HCT116 (cell line): ENCODE data around the gene HTR2C. TPM values are rescaled to one million over a fixed set of nuclear protein-coding genes. Genes with fewer than 3 reads are reported as not detected.

Source experiments
- ATAC-seq: fragments of 200-7000 bp; cut with Tn5 transposase; 2 replicates; pipeline ENCODE4 v1.9.1; 2020; ENCODE audit warnings: mild to moderate bottlenecking, moderate library complexity
- BruUV-seq: library from RNA; stranded (reverse); fragments of 400-500 nt; replicated peaks from 2 replicates; lab custom pipeline; 2021; lab: Mats Ljungman, UMichigan
- CTCF ChIA-PET: fragments of 300-600 bp; sonication (Branson Sonifier 250); formaldehyde crosslinking; loops from one replicate; lab custom pipeline; 2021; ENCODE audit warnings: antibody characterized with exemption; lab: Charles Lee
- POLR2A ChIA-PET: fragments of 300-600, 350-600 bp; sonication (Branson Sonifier 250); formaldehyde crosslinking; loops from one replicate; lab custom pipeline; 2021; ENCODE audit warnings: antibody characterized with exemption; lab: Charles Lee
- RAD21 ChIA-PET, 2 experiments: fragments of 300-600 bp; sonication (Branson Sonifier 250); formaldehyde crosslinking; loops; one replicate each; lab custom pipeline; 2023; ENCODE audit warnings: low total read pairs in 2 of 2; ENCODE audit not compliant: uncharacterized antibody in 2 of 2, unreplicated experiment in 2 of 2, low non-redundant PET in 1 of 2; lab: Charles Lee
- DNase-seq: peaks from one replicate; pipeline ENCODE4 v3.0.0-alpha.2; 2010; ENCODE audit warnings: low read depth, low spot score
- H2AFZ ChIP-seq: fragments of 200-600 bp; shearing (Covaris generic), sonication (generic); 2 replicates; pipeline ENCODE4 v1.6.1; 2017; ENCODE audit warnings: low read depth, mixed run types, mixed read lengths, antibody characterized with exemption, low read length; ENCODE audit not compliant: poor library complexity, severe bottlenecking
- H3K27ac ChIP-seq: 2 replicates; pipeline ENCODE4 v1.5.1; 2012; ENCODE audit warnings: low read depth, low read length
- H3K27me3 ChIP-seq: fragments of 200-600 bp; sonication (generic); 2 replicates; pipeline ENCODE4 v1.6.1; 2016; ENCODE audit warnings: mixed run types, low read length, mixed read lengths; ENCODE audit not compliant: insufficient read depth
- H3K36me3 ChIP-seq, 2 experiments: fragments of 200-500 bp in 1 of 2; fragments of 200-600 bp in 1 of 2; sonication (Bioruptor generic) in 1 of 2; sonication (generic) in 1 of 2; 2 replicates each; pipeline versions ENCODE4 v1.5.1 to v1.6.1; 2014 to 2016; ENCODE audit warnings: low read length in 2 of 2, inconsistent platforms in 1 of 2, mixed read lengths in 1 of 2, mixed run types in 1 of 2; ENCODE audit not compliant: insufficient read depth in 2 of 2, control insufficient read depth in 1 of 2
- H3K4me1 ChIP-seq, 2 experiments: fragments of 200-600 bp in 1 of 2; sonication (generic) in 1 of 2; 2 replicates each; pipeline versions ENCODE4 v1.5.1 to v1.6.1; 2012 to 2017; ENCODE audit warnings: low read length in 2 of 2, inconsistent platforms in 1 of 2, mild to moderate bottlenecking in 1 of 2, mixed read lengths in 1 of 2, mixed run types in 1 of 2, moderate library complexity in 1 of 2; ENCODE audit not compliant: insufficient read depth in 2 of 2, control insufficient read depth in 1 of 2
- H3K4me2 ChIP-seq: fragments of 200-600 bp; sonication (generic); 2 replicates; pipeline ENCODE4 v1.6.1; 2017; ENCODE audit warnings: mixed run types, low read length, mixed read lengths
- H3K4me3 ChIP-seq, 2 experiments: fragments of 200-600 bp in 1 of 2; sonication (generic) in 1 of 2; replicated peaks in 1 of 2; 2 replicates each; pipeline ENCODE4 v1.5.1; 2011 to 2016; ENCODE audit warnings: low read length in 2 of 2, control low read depth in 1 of 2, low read depth in 1 of 2, mild to moderate bottlenecking in 1 of 2, mixed read lengths in 1 of 2, mixed run types in 1 of 2
- H3K79me2 ChIP-seq: fragments of 200-600 bp; sonication (generic); 2 replicates; pipeline ENCODE4 v1.6.1; 2017; ENCODE audit warnings: mild to moderate bottlenecking, mixed run types, low read length, moderate library complexity, mixed read lengths; ENCODE audit not compliant: insufficient read depth
- H3K9ac ChIP-seq: fragments of 200-600 bp; sonication (generic); 2 replicates; pipeline ENCODE4 v1.6.1; 2016; ENCODE audit warnings: low read length, mixed read lengths
- H3K9me2 ChIP-seq: fragments of 200-600 bp; sonication (generic), shearing (Covaris generic); 2 replicates; pipeline ENCODE4 v1.6.1; 2017; ENCODE audit warnings: mixed run types, mild to moderate bottlenecking, moderate library complexity; ENCODE audit not compliant: insufficient read depth
- H3K9me3 ChIP-seq, 2 experiments: fragments of 200-500 bp in 1 of 2; fragments of 200-600 bp in 1 of 2; sonication (Bioruptor generic) in 1 of 2; sonication (generic) in 1 of 2; 2 replicates each; pipeline ENCODE4 v1.6.1; 2014 to 2017; ENCODE audit warnings: low read length in 2 of 2, mixed read lengths in 2 of 2, inconsistent platforms in 1 of 2, low read depth in 1 of 2, mild to moderate bottlenecking in 1 of 2, mixed run types in 1 of 2, moderate library complexity in 1 of 2; ENCODE audit not compliant: control insufficient read depth in 1 of 2, insufficient read depth in 1 of 2
- H4K20me1 ChIP-seq: fragments of 200-600 bp; sonication (generic), shearing (Covaris generic); 2 replicates; pipeline ENCODE4 v1.6.1; 2017; ENCODE audit warnings: mixed run types, mild to moderate bottlenecking, moderate library complexity; ENCODE audit not compliant: insufficient read depth
- CBX3 ChIP-seq: IDR thresholded peaks from 2 replicates; pipeline ENCODE4 v1.6.1; 2012; ENCODE audit warnings: low read depth
- ELF1 ChIP-seq: IDR thresholded peaks from 2 replicates; pipeline ENCODE4 v1.6.1; 2012; ENCODE audit warnings: low read depth, borderline replicate concordance
- EZH2 ChIP-seq: fragments of 200-600 bp; sonication (generic); IDR thresholded peaks from 2 replicates; pipeline ENCODE4 v1.6.1; 2017; ENCODE audit warnings: antibody characterized with exemption, mixed run types
- FOSL1 ChIP-seq: IDR thresholded peaks from 2 replicates; pipeline ENCODE4 v1.6.1; 2012; ENCODE audit warnings: low read depth
- POLR2A ChIP-seq: IDR thresholded peaks from 2 replicates; pipeline ENCODE4 v1.7.0; 2011; ENCODE audit warnings: borderline replicate concordance; ENCODE audit not compliant: insufficient read depth, insufficient read length; ENCODE audit errors: extremely low read depth
- POLR2AphosphoS5 ChIP-seq: IDR thresholded peaks from 2 replicates; pipeline ENCODE4 v1.6.1; 2011; ENCODE audit warnings: mild to moderate bottlenecking, low read depth, low read length, moderate library complexity
- RAD21 ChIP-seq: IDR thresholded peaks from 2 replicates; pipeline ENCODE4 v1.6.1; 2012; ENCODE audit warnings: low read depth, mild to moderate bottlenecking
- SIN3A ChIP-seq: IDR thresholded peaks from 2 replicates; pipeline ENCODE4 v1.6.1; 2012; ENCODE audit warnings: low read depth
- SP1 ChIP-seq: IDR thresholded peaks from 2 replicates; pipeline ENCODE4 v1.6.1; 2012; ENCODE audit warnings: low read depth
- YY1 ChIP-seq: IDR thresholded peaks from 2 replicates; pipeline ENCODE4 v1.6.1; 2011; ENCODE audit warnings: low read length, low read depth, moderate library complexity, mild to moderate bottlenecking; ENCODE audit not compliant: insufficient replicate concordance; ENCODE audit errors: extremely low read depth
- ZNF274 ChIP-seq: fragments of 200-500 bp; sonication (Bioruptor generic); IDR thresholded peaks from 2 replicates; pipeline ENCODE4 v1.6.1; 2014; ENCODE audit warnings: mild to moderate bottlenecking, low read depth, low read length, inconsistent platforms
- intact Hi-C: fragments of 100-400 bp; cut with micrococcal nuclease; formaldehyde crosslinking; loops from 2 replicates; pipeline ENCODE4 v1.10.0; 2022
- total RNA-seq: library from RNA; stranded (reverse); gene quantifications from one replicate; pipeline ENCODE4 v1.2.1, GENCODE V29; 2021; ENCODE audit not compliant: unreplicated experiment
- TF ChIP-seq, protein P1 (sequence below): IDR thresholded peaks from 2 replicates; pipeline ENCODE4 v1.6.1; 2011; ENCODE audit warnings: mild to moderate bottlenecking, low read length, moderate library complexity; ENCODE audit not compliant: insufficient replicate concordance; ENCODE audit errors: extremely low read depth
- TF ChIP-seq, protein P2 (sequence below): IDR thresholded peaks from 2 replicates; pipeline ENCODE4 v1.6.1; 2012
- TF ChIP-seq, protein P3 (sequence below): IDR thresholded peaks from 2 replicates; pipeline ENCODE4 v1.6.1; 2012

HTR2C gene
- total RNA-seq, 1 experiment from 2014 or later = not detected

DNA sequence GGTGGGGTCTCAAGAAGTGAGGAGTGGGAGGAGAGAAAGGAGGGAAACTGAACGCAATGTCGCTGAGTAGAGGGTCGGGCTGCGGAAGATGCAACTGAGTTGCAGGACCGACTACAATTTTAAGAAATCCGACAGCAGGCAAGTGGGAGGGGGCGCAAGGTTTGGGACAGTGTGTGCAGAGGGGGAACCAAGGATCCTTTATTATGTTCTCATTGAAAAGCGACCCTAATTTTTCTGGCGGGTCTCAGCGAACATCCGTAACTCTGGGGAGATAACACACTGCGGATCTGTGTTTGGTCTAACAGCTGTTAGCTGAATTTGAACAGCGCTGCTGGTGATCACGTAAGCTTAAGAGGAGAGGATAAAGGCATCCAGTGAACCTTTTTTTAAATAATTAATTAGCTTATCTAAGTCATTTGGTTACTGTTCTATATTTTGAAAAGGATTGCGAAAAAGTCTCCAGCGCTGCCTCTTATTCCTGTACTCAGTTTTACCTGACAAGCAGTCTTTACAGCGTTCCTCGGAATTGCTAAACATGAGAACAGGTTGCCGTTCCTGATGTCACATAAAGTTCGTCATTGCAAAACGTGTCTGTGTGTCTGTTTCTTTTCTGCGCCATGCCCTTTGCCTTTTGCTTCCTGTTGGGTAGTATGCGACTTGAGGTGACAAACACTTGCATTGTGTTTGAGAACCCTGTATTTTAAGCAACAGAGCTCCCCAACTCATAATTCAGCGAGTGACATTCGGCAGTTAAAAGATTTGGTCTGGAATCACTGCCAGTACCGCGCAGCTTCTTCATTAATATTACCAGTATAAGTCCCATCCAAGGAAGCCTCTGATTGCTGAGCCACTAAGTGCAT, 1.3 kb downstream of the HTR2C start:
- no peaks in the 10 kb centered on the region for H3K27me3 ChIP-seq
- H3K9me2 ChIP-seq = no peaks in the 10 kb centered on the region
- POLR2A ChIA-PET = no interaction called here
- H3K4me1 ChIP-seq = no peaks in the 10 kb centered on the region
- no peak overlapping the region for H3K4me3 ChIP-seq
- TF ChIP-seq, protein P1, sequence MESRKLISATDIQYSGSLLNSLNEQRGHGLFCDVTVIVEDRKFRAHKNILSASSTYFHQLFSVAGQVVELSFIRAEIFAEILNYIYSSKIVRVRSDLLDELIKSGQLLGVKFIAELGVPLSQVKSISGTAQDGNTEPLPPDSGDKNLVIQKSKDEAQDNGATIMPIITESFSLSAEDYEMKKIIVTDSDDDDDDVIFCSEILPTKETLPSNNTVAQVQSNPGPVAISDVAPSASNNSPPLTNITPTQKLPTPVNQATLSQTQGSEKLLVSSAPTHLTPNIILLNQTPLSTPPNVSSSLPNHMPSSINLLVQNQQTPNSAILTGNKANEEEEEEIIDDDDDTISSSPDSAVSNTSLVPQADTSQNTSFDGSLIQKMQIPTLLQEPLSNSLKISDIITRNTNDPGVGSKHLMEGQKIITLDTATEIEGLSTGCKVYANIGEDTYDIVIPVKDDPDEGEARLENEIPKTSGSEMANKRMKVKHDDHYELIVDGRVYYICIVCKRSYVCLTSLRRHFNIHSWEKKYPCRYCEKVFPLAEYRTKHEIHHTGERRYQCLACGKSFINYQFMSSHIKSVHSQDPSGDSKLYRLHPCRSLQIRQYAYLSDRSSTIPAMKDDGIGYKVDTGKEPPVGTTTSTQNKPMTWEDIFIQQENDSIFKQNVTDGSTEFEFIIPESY = no peak
- TF ChIP-seq FOSL1 (no peak), YY1 (no peak)
- TF ChIP-seq, protein P2, sequence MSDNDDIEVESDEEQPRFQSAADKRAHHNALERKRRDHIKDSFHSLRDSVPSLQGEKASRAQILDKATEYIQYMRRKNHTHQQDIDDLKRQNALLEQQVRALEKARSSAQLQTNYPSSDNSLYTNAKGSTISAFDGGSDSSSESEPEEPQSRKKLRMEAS = no peak
- no peaks in the 10 kb centered on the region for H3K9me3 ChIP-seq
- H3K4me2 ChIP-seq = no peak overlapping the region
- no peaks in the 10 kb centered on the region for H3K79me2 ChIP-seq
- RAD21 ChIA-PET = no interaction called here
- no peak overlapping the region for H3K9ac ChIP-seq
- no peak for DNase-seq
- no peak overlapping the region for H3K27ac ChIP-seq
- no peak overlapping the region for H2AFZ ChIP-seq
- H4K20me1 ChIP-seq = no peaks in the 10 kb centered on the region
- no TSS peak for BruUV-seq
- CTCF ChIA-PET = no interaction called here
- intact Hi-C loops = no loop called here
- ATAC-seq = no peak
- H3K36me3 ChIP-seq = no peaks in the 10 kb centered on the region

DNA sequence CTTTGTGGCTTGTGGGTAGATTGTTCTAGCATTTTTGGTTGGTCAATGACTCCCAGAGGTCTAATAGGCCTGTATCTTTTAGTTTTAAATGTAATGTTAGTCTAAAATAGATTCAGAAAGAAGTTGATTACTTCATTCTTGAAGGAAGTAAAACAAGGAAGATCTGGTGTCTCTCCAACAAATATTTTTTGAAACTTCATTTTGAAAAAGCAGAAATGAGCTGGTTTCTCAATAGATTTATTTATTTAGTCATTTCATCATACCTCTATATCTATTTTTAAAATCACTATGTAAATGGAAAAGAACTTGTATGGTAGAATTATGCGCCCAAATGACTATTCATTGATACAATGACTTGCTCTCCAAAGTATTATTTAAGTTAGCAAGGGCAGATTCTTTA, 7.2 kb downstream of the HTR2C start:
- intact Hi-C loops = no loop called here
- POLR2A ChIA-PET = no interaction called here
- ATAC-seq (no peak), DNase-seq (no peak)
- no peak overlapping the region for H3K4me3 ChIP-seq
- H2AFZ ChIP-seq = no peak overlapping the region
- no peaks in the 10 kb centered on the region for H3K36me3 ChIP-seq
- no peaks in the 10 kb centered on the region for H3K79me2 ChIP-seq
- no peaks in the 10 kb centered on the region for H3K4me1 ChIP-seq
- H3K9ac ChIP-seq = no peak overlapping the region
- no peak overlapping the region for H3K27ac ChIP-seq
- no peaks in the 10 kb centered on the region for H3K27me3 ChIP-seq
- BruUV-seq = no TSS peak
- H3K9me2 ChIP-seq = no peaks in the 10 kb centered on the region
- no peaks in the 10 kb centered on the region for H3K9me3 ChIP-seq
- RAD21 ChIA-PET = no interaction called here
- H3K4me2 ChIP-seq = no peak overlapping the region
- CTCF ChIA-PET = no interaction called here
- H4K20me1 ChIP-seq = no peaks in the 10 kb centered on the region
- TF ChIP-seq ELF1 (no peak), YY1 (no peak), SP1 (no peak), EZH2 (no peak), POLR2A (no peak), FOSL1 (no peak), ZNF274 (no peak), SIN3A (no peak), RAD21 (no peak), CBX3 (no peak), POLR2AphosphoS5 (no peak)
- TF ChIP-seq, protein P3, sequence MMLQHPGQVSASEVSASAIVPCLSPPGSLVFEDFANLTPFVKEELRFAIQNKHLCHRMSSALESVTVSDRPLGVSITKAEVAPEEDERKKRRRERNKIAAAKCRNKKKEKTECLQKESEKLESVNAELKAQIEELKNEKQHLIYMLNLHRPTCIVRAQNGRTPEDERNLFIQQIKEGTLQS = no peak
- TF ChIP-seq, protein P2 = no peak
